GM12801 (cell line): ENCODE data around the gene PTCH2.

Experiments
- CTCF ChIP-seq: IDR thresholded peaks from one replicate; pipeline ENCODE4 v1.5.1; 2011; ENCODE audit warnings: control low read depth; ENCODE audit not compliant: insufficient read length; ENCODE audit errors: extremely low read depth

The PTCH2 gene

GRCh38 chr1:44828841-44829440 lies 14.1 kb downstream of the PTCH2 start:
- TF ChIP-seq CTCF: no peak

- TF ChIP-seq CTCF: no peak
Observed at GRCh38 chr1:44828003-44828651, 14.9 kb downstream of the PTCH2 start.

GRCh38 chr1:44827197-44828002 lies 15.7 kb downstream of the PTCH2 start:
- TF ChIP-seq CTCF: no peak

GRCh38 chr1:44826375-44827196 lies 16.5 kb downstream of the PTCH2 start:
- TF ChIP-seq CTCF: no peak

- TF ChIP-seq CTCF: no peak
Observed at GRCh38 chr1:44822981-44823451, 20.0 kb downstream of the PTCH2 start.

GRCh38 chr1:44822131-44822701 lies 20.8 kb downstream of the PTCH2 start:
- no peak for TF ChIP-seq CTCF
